ENCODE measurements around the gene LDLRAD4. TPM values are rescaled to one million over a fixed set of nuclear protein-coding genes. Genes with fewer than 3 reads are reported as not detected.

Gene LDLRAD4
- total and polyA plus RNA-seq, 2 experiments from 2014 or later = 0.73 to 1.9 TPM

- DNase-seq (ENCODE audit: low spot score) (no peak), ATAC-seq (no peak)
- no peak overlapping the region for H3K4me2 ChIP-seq
- no peaks in the 10 kb centered on the region for H3K9me2 ChIP-seq (ENCODE audit: insufficient read depth)
- Mint-ChIP-seq H3K36me3 (ENCODE audit: low read depth) (no peaks in the 10 kb centered on the region), H3K27ac (no peak overlapping the region), H3K9me3 (no peaks in the 10 kb centered on the region), H3K27me3 (ENCODE audit: insufficient read depth, low read depth, poor library complexity) (no peaks in the 10 kb centered on the region), H3K4me3 (no peak overlapping the region), H3K4me1 (peaks cover 10% of the 10 kb centered on the region; the same call in 2 of the 3 replicates)
- H2AFZ ChIP-seq = no peak overlapping the region
- no peak overlapping the region for H3K27ac ChIP-seq (ENCODE audit: low read depth)
- no peak overlapping the region for H3K4me3 ChIP-seq
- no peaks in the 10 kb centered on the region for H3F3A ChIP-seq (replicated peaks; ENCODE audit: low read depth)
- TF ChIP-seq CREB1 (CRISPR knock-in tag; IDR thresholded peaks at IDR 0.05; ENCODE audit: low read depth) = no peak
- no peak for TF ChIP-seq JUNB (IDR thresholded peaks at IDR 0.05; ENCODE audit: unreplicated experiment)
- no peak for TF ChIP-seq ZNF331 (CRISPR knock-in tag; IDR thresholded peaks at IDR 0.05; ENCODE audit: low read depth)
- no peak for TF ChIP-seq REST (IDR thresholded peaks at IDR 0.05; ENCODE audit: unreplicated experiment)
- no peak for TF ChIP-seq POLR2AphosphoS5 (IDR thresholded peaks at IDR 0.05; ENCODE audit: low read depth)
- no peak for TF ChIP-seq EZH2 (IDR thresholded peaks at IDR 0.05; ENCODE audit: low read depth, unreplicated experiment)
- TF ChIP-seq ETS1 (IDR thresholded peaks at IDR 0.05) = no peak
- TF ChIP-seq EZH2phosphoT487 (IDR thresholded peaks at IDR 0.05; ENCODE audit: unreplicated experiment) = no peak
- TF ChIP-seq STAT1 (IDR thresholded peaks at IDR 0.05; ENCODE audit: unreplicated experiment) = no peak
- TF ChIP-seq CTCF (conservative IDR thresholded peaks at IDR 0.05; ENCODE audit: low read depth in 2 of 2) = no peak
- no peak for TF ChIP-seq NANOG (IDR thresholded peaks at IDR 0.05; ENCODE audit: borderline replicate concordance)
- no peak for TF ChIP-seq ZNF462 (CRISPR knock-in tag; IDR thresholded peaks at IDR 0.05)
- TF ChIP-seq ZNF114 (CRISPR knock-in tag; IDR thresholded peaks at IDR 0.05) = no peak
- no peaks in the 10 kb centered on the region for H4K20me1 ChIP-seq (replicated peaks; ENCODE audit: insufficient read depth)
- H3K27me3 ChIP-seq (ENCODE audit: insufficient read depth) = no peaks in the 10 kb centered on the region
- no peaks in the 10 kb centered on the region for H3K79me2 ChIP-seq (replicated peaks; ENCODE audit: insufficient read depth)
- no peaks in the 10 kb centered on the region; the same call in 1 of the 2 replicates for H3K4me1 ChIP-seq (ENCODE audit: insufficient read depth)
- no peaks in the 10 kb centered on the region for H3K36me3 ChIP-seq (ENCODE audit: insufficient read depth)
Measured at GRCh38 chr18:13534631-13535030, 316.1 kb downstream of the LDLRAD4 start.

All from GM23338 (cell line).